ENCODE measurements around the gene GPRIN2.
"Not testable (repeated sequence)": the region's sequence is repeated elsewhere in the genome, so short reads cannot be mapped to it uniquely, and the experiment has no call there.

The GPRIN2 gene

DNA sequence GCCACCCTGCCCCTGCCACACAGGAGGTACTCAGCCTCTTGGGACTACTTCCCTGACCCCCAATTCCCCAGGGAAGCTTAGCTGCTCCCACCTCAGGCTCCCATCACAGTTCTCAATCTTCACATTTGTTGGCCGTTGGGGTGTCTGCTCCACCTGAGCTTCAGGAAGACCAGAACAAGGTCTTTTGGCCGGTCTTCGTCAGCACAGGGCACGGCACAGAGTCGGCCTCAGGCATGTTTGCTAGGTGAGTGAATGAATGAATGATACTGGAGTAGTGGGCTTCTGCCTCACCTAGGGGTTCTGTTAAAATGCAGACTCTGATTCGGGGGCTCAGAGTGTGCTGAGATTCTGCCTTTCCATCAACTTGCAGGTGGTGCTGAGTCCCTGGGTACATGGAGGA, 20.3 kb downstream of the GPRIN2 start:
- no peak for DNase-seq (ENCODE audit: low read depth)

DNA sequence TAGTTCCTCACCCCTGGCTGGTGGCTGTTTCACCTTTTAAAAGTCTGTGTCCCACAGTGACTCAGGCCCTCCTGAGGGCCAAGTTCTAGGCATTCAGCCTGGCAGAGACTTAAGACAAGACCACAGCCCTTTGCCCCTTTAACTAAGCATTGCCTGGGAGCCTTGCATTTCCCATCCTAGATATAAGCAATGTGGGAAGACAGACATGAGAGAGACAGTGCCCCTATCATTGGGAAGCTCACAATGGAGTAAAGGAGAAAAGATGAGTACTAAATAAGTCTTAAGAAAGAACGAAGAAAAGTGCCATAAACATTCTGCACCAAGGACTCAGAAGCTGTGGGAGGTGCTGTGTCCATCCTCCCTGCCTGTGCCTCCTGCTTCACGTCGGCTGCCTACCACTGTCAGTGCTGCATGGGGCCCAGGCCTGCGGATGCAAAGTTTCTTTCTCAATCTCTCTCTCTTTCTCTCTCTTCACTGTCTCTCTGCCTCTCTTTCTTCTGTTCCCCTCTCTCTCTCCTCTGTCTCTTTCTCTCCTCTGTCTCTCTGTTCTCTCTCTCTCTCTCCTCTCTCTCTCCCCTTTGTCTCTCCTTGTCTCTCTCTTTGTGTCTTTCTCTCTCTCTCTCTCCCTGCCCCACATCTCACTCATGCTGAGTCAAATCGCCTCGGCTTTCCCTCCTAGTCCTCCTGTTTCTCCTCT, 21.5 kb downstream of the GPRIN2 start:
- DNase-seq (ENCODE audit: low read depth), result no peak

GRCh38 chr10:46532256-46532655, 24.2 kb downstream of the GPRIN2 start:
- not testable (repeated sequence) for DNase-seq (ENCODE audit: low read depth)

DNA sequence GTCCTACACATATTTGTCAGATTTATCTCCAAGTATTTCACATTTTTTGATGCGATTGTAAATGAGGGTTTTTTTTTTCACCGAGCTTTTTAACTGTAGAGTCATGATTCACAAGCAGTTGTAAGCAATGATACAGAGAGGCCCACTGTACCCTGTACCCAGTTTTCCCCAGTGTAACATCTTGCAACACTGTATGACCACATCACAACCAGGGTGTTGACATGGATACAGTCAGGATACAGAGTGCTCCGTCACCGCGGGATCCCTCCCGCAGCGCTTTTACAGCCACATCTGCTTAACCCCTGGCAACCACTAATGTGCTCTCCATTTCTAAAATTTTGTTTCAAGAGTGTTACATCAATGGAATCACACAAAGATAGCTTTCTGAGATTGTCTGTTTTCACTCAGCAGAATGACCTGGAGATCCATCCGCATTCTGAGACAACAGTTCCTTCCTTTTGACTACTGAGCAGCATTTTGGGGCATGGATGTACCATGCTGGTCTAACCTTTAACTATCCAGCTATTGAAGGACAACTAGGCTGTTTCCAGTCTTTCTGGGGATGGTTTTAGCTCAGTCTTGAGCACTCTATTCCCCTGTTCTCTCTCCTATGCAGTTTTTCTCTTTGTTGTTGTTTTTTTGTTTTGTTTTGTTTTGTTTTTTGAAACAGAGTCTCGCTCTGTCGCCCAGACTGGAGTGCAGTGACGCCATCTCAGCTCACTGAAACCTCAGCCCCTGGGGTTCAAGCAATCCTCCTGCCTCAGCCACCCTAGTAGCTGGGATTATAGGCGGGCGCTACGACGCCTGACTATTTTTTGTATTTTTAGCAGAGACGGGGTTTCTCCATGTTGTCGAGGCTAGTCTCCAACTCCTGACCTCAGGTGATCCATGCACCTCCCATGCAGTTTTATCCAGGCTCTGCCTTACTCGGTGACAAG, 25.9 kb downstream of the GPRIN2 start:
- no peak for DNase-seq (ENCODE audit: low read depth)

GRCh38 chr10:46529742-46530141, 26.7 kb downstream of the GPRIN2 start:
- DNase-seq (ENCODE audit: low read depth), result not testable (repeated sequence)

DNA sequence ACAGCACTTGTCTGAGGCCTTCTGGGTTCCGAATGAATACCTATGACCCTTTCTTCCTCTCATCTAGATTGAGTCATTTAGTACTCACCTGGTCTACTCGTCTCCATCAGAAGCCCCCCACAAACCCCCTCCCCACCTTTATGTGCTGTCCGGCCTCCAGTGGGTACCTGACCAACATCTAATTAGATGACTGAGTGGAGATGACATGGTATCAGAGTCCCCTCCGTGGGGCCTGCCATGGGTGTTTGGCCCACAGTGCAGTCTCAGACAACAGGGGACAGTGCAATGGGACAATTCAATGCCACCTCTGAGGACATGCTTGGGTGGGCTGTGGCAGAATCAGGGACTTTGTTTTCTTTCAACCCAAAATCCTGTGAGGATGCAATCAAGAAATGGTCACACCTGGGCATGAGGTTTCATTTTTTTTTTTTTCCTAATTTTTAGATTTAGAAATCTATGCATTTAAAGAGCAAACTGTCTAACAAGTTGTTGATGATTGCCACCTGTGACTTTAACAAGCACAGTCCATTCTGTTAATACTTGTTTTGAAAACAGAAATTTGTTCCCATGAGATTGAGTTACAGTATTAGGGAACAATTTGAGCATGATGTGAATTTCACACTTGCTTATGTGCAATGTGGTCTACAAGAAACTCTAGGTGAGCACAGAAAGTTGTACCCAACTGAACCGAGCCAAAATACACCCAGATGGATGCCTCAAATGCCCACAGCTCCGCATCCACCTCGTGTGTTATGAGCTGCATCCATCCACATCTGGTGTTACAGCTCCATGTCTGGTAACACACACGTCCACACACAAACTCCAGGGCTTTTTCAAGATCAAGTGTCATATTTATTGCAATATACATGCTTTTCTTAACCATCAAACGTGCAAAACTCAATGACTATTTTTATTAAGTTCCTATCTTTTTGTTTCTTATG, 27.5 kb downstream of the GPRIN2 start:
- DNase-seq (ENCODE audit: low read depth), result no peak

DNA sequence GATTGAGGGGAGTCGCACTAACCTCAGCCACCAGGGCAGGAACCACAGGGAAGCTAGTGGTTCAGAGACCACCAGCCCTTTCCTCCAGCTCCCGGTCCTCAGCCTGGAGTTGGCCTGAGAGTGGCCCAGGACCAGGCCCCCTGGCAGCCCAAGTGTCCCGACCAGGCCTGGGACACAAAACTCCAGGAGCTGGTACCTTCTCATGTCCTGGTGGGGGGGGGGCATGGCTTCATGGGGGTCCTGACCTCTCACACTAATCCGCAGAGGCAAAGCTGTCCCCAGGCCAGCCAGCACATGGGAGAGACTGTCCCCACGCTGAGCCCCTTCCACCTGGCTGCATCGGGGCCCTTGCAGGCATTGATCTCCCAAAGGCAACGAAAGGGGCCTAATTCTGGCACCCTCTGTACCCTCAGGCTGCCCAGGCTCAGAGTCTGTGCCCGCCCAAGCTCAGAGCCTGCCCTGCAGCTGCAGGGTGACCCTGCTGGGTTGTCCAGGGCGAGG, 28.2 kb downstream of the GPRIN2 start:
- DNase-seq (ENCODE audit: low read depth), result no peak

- no peak for DNase-seq (ENCODE audit: low read depth)
Measured at GRCh38 chr10:46527241-46527811, 29.1 kb downstream of the GPRIN2 start.

- no peak for DNase-seq (ENCODE audit: low read depth)
Measured at GRCh38 chr10:46526682-46527038, 29.8 kb downstream of the GPRIN2 start.

- no peak for DNase-seq (ENCODE audit: low read depth)
Measured at GRCh38 chr10:46525824-46526681, 30.4 kb downstream of the GPRIN2 start.

DNA sequence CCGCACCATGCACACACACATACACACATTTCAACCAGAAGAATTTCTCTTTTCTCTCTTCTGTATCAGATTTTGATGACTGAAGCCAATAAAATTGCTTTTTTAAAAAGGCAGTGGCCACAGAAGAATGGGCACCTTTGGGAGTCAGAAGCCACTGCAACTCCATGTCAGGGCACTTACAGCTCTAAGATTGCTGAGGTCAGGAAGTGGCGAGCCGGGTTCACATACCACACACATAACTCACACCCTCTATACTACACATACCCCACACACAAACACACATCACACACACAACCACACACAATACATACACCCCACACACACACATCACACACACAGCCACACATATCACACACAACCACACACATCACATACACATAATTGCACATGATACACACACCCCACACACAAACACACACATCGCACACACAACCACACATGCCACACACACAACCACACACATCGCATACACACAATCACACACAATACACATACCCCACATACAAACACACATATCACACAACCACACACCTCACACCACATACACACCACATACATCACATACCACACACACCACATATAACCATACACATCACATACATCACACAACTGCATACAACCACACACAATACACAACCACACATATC, 31.2 kb downstream of the GPRIN2 start:
- no peak for DNase-seq (ENCODE audit: low read depth)

GRCh38 chr10:46524472-46525176, 31.8 kb downstream of the GPRIN2 start:
- no peak for DNase-seq (ENCODE audit: low read depth)

GRCh38 chr10:46523962-46524471, 32.4 kb downstream of the GPRIN2 start:
- DNase-seq (ENCODE audit: low read depth), result no peak

GRCh38 chr10:46523119-46523961, 33.1 kb downstream of the GPRIN2 start:
- no peak for DNase-seq (ENCODE audit: low read depth)

GRCh38 chr10:46522295-46523118, 34.0 kb downstream of the GPRIN2 start:
- no peak for DNase-seq (ENCODE audit: low read depth)

GRCh38 chr10:46520941-46521340, 35.5 kb downstream of the GPRIN2 start:
- DNase-seq (ENCODE audit: low read depth), result no peak

DNA sequence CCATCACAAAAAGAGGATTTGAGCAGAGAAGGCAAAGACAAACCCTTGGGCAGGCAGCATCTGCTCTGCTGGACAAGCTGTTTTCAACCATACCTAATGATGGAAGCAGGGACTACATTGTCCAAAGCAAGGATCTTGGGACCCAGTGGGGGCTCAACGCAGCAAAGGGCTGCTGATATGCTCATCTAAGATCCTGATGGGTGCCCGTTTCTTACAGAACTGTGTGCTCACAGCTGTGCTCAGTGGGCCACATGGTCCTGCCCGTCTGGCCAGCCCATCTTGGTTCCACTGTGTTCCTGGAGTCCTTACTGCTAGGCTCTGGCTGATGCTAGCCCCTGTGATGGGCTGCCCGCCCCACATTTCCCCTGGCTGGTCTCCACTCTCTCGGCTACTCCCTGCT, 36.1 kb downstream of the GPRIN2 start:
- DNase-seq (ENCODE audit: low read depth), result no peak
